Hematopoietic multipotent progenitor cell treated with erythropoietin and hydrocortisone succinate and interleukin-3 and kit ligand, for 4 days (in vitro differentiated cells): ENCODE data around the gene AKAP13.
A peak's percentile ranks its signal among the peaks of the same experiment; 100 is the strongest.
"Not testable (repeated sequence)": the region's sequence is repeated elsewhere in the genome, so short reads cannot be mapped to it uniquely, and the experiment has no call there.

Source experiments
- DNase-seq: peaks from one replicate; pipeline ENCODE4 v3.0.0-alpha.2; 2015

The AKAP13 gene

GRCh38 chr15:85380217-85380811 lies at the start of gene AKAP13:
Gene AKAP13 (plus strand): TSS chr15:85380603. CDS start chr15:85485721, 105,118 bp downstream.
- DNase-seq: peak; percentile 99

- peak; percentile 87 for DNase-seq
Measured at GRCh38 chr15:85330901-85331588, 49.4 kb upstream of the AKAP13 start.

GRCh38 chr15:85331655-85332285 lies 48.6 kb upstream of the AKAP13 start:
- DNase-seq: no peak

- DNase-seq: peak; percentile 26
Measured at GRCh38 chr15:85333132-85333831, 47.1 kb upstream of the AKAP13 start.

- no peak for DNase-seq
Measured at GRCh38 chr15:85334241-85334640, 46.2 kb upstream of the AKAP13 start.

- DNase-seq: no peak
Measured at GRCh38 chr15:85335193-85335942, 45.0 kb upstream of the AKAP13 start.

- no peak for DNase-seq
Measured at GRCh38 chr15:85336880-85337279, 43.5 kb upstream of the AKAP13 start.

- no peak for DNase-seq
Measured at GRCh38 chr15:85337425-85338074, 42.9 kb upstream of the AKAP13 start.

- DNase-seq: no peak
Measured at GRCh38 chr15:85340321-85340665, 40.1 kb upstream of the AKAP13 start.

- no peak for DNase-seq
Measured at GRCh38 chr15:85340852-85341251, 39.6 kb upstream of the AKAP13 start.

GRCh38 chr15:85342163-85342562 lies 38.2 kb upstream of the AKAP13 start:
- not testable (repeated sequence) for DNase-seq

- DNase-seq: not testable (repeated sequence)
Measured at GRCh38 chr15:85343443-85343842, 37.0 kb upstream of the AKAP13 start.

- not testable (repeated sequence) for DNase-seq
Measured at GRCh38 chr15:85344241-85344640, 36.2 kb upstream of the AKAP13 start.

GRCh38 chr15:85344653-85345114 lies 35.7 kb upstream of the AKAP13 start:
- DNase-seq: not testable (repeated sequence)

GRCh38 chr15:85345196-85345918 lies 35.0 kb upstream of the AKAP13 start:
- not testable (repeated sequence) for DNase-seq

- DNase-seq: not testable (repeated sequence)
Measured at GRCh38 chr15:85346462-85347084, 33.8 kb upstream of the AKAP13 start.

GRCh38 chr15:85347264-85348047 lies 32.9 kb upstream of the AKAP13 start:
- DNase-seq: not testable (repeated sequence)

- DNase-seq: not testable (repeated sequence)
Measured at GRCh38 chr15:85348048-85348766, 32.2 kb upstream of the AKAP13 start.

- DNase-seq: not testable (repeated sequence)
Measured at GRCh38 chr15:85349062-85349461, 31.3 kb upstream of the AKAP13 start.
